CD14-positive monocyte (primary cell): ENCODE measurements around the gene ARL4C. TPM values are rescaled to one million over a fixed set of nuclear protein-coding genes. Genes with fewer than 3 reads are reported as not detected.

ENCODE experiments used
- DNase-seq, 3 donors: peaks; one replicate each; pipeline ENCODE4 v3.0.0-alpha.2; 2011 to 2022
- H2AFZ ChIP-seq: 2 replicates; pipeline ENCODE4 v1.6.0; 2012; ENCODE audit warnings: mild to moderate bottlenecking, low read depth, low read length, inconsistent platforms; ENCODE audit not compliant: insufficient read depth, poor library complexity, severe bottlenecking
- H3K27ac ChIP-seq, 2 donors: 1 replicate in 1 of 2; 2 replicates in 1 of 2; pipeline ENCODE4 v1.5.1; 2012 to 2013; ENCODE audit warnings: low read length in 2 of 2, control low read depth in 1 of 2, inconsistent platforms in 1 of 2, low read depth in 1 of 2, mild to moderate bottlenecking in 1 of 2
- H3K27me3 ChIP-seq, 2 donors: one replicate each; pipeline versions ENCODE4 v1.6.0 to v1.6.1; 2011 to 2013; ENCODE audit warnings: low read length in 2 of 2; ENCODE audit not compliant: control insufficient read depth in 2 of 2, insufficient read depth in 2 of 2
- H3K36me3 ChIP-seq, 2 donors: replicated peaks in 1 of 2; 1 replicate in 1 of 2; 2 replicates in 1 of 2; pipeline versions ENCODE4 v1.5.1 to v1.6.1; 2012 to 2013; ENCODE audit warnings: low read length in 2 of 2, control low read depth in 1 of 2, inconsistent platforms in 1 of 2, mild to moderate bottlenecking in 1 of 2; ENCODE audit not compliant: insufficient read depth in 2 of 2, control insufficient read depth in 1 of 2
- H3K4me1 ChIP-seq, 2 donors: 1 replicate in 1 of 2; 2 replicates in 1 of 2; pipeline versions ENCODE4 v1.5.1 to v1.6.1; 2012 to 2013; ENCODE audit warnings: low read length in 2 of 2, control low read depth in 1 of 2, inconsistent platforms in 1 of 2, mild to moderate bottlenecking in 1 of 2, moderate library complexity in 1 of 2; ENCODE audit not compliant: insufficient read depth in 2 of 2, control insufficient read depth in 1 of 2
- H3K4me2 ChIP-seq: replicated peaks from 2 replicates; pipeline ENCODE3; 2012; ENCODE audit warnings: low read length, moderate library complexity, mild to moderate bottlenecking; ENCODE audit not compliant: poor library complexity, severe bottlenecking; ENCODE audit errors: extremely low read depth
- H3K4me3 ChIP-seq, 3 experiments: fragments of 200-600 bp in 1 of 3; sonication (generic) in 1 of 3; replicated peaks in 1 of 3; 1 replicate in 2 of 3; 2 replicates in 1 of 3; pipeline ENCODE4 v1.5.1; 2011 to 2013; ENCODE audit warnings: low read length in 3 of 3, mild to moderate bottlenecking in 3 of 3, control low read depth in 2 of 3, low read depth in 2 of 3, inconsistent platforms in 1 of 3, moderate library complexity in 1 of 3
- H3K79me2 ChIP-seq: 2 replicates; pipeline ENCODE4 v1.6.0; 2012; ENCODE audit warnings: mild to moderate bottlenecking, control low read depth, inconsistent platforms, low read length, moderate library complexity; ENCODE audit not compliant: insufficient read depth
- H3K9ac ChIP-seq: 2 replicates; pipeline ENCODE4 v1.6.0; 2017; ENCODE audit warnings: low read length, mild to moderate bottlenecking; ENCODE audit not compliant: insufficient read depth, poor library complexity, severe bottlenecking
- H3K9me3 ChIP-seq, 2 donors: replicated peaks in 1 of 2; 1 replicate in 1 of 2; 2 replicates in 1 of 2; pipeline versions ENCODE4 v1.5.1 to v1.6.1; 2012 to 2013; ENCODE audit warnings: low read length in 2 of 2, control low read depth in 1 of 2; ENCODE audit not compliant: control insufficient read depth in 1 of 2, insufficient read depth in 1 of 2
- H4K20me1 ChIP-seq: 2 replicates; pipeline ENCODE4 v1.6.0; 2012; ENCODE audit warnings: mild to moderate bottlenecking, low read length, control low read depth, moderate library complexity; ENCODE audit not compliant: insufficient read depth
- H3K27ac Mint-ChIP-seq, 7 donors: one replicate each; pipeline ENCODE4 v1.8.0; 2020; ENCODE audit warnings: mild to moderate bottlenecking in 7 of 7, mixed read lengths in 7 of 7, moderate library complexity in 6 of 7, inconsistent platforms in 2 of 7
- H3K27me3 Mint-ChIP-seq, 3 donors: one replicate each; pipeline ENCODE4 v1.8.0; 2021 to 2022; ENCODE audit warnings: low read depth in 3 of 3, mild to moderate bottlenecking in 3 of 3, mixed read lengths in 3 of 3, moderate library complexity in 3 of 3, inconsistent platforms in 1 of 3
- H3K36me3 Mint-ChIP-seq, 2 donors: one replicate each; pipeline ENCODE4 v1.8.0; 2020; ENCODE audit warnings: mixed read lengths in 2 of 2, inconsistent platforms in 1 of 2, mild to moderate bottlenecking in 1 of 2
- H3K4me1 Mint-ChIP-seq: one replicate; pipeline ENCODE4 v1.8.0; 2020; ENCODE audit warnings: mild to moderate bottlenecking, mixed read lengths
- H3K4me3 Mint-ChIP-seq, 2 donors: one replicate each; pipeline ENCODE4 v1.8.0; 2020; ENCODE audit warnings: mild to moderate bottlenecking in 2 of 2, mixed read lengths in 2 of 2, moderate library complexity in 1 of 2
- H3K9me3 Mint-ChIP-seq, 7 donors: one replicate each; pipeline ENCODE4 v1.8.0; 2020 to 2022; ENCODE audit warnings: mixed read lengths in 7 of 7, mild to moderate bottlenecking in 6 of 7, moderate library complexity in 6 of 7, inconsistent platforms in 2 of 7
- CTCF ChIP-seq: fragments of 200-600 bp; IDR thresholded peaks from one replicate; pipeline ENCODE4 v1.8.0; 2022; ENCODE audit warnings: antibody characterized with exemption, mild to moderate bottlenecking
- WGBS: methylation state at CpG from one replicate; pipeline ENCODE4 v1.1.5; 2013; ENCODE audit warnings: missing lambda C conversion rate; ENCODE audit not compliant: insufficient coverage; 5-methylcytosine and 5-hydroxymethylcytosine counted together
- intact Hi-C, 2 donors: fragments of 100-400 bp; cut with micrococcal nuclease; formaldehyde crosslinking; loops; one replicate each; pipeline versions ENCODE4 v1.15.0 to v1.15.1; 2023
- polyA plus RNA-seq, 3 donors: library from polyadenylated mRNA; depleted of rRNA in 1 of 3; unstranded in 2 of 3; stranded (reverse) in 1 of 3; fragments of 300-500 nt in 2 of 3; fragments of >200 nt in 1 of 3; fragmentation: Illumina TruSeq in 2 of 3; gene quantifications; 1 replicate in 2 of 3; 2 replicates in 1 of 3; pipeline ENCODE4 v1.2.3, GENCODE V29; 2012 to 2021

Gene ARL4C
- polyA plus RNA-seq, 3 donors = 4.0 to 90.9 (median 6.4) TPM

- DNase-seq = no peak
- Mint-ChIP-seq H3K27me3 (peaks cover 31 to 36% (median 35%) of the 10 kb centered on the region in 3 donors), H3K27ac (peak overlapping the region in 1 of 7 donors; percentile 46), H3K4me1 (peaks cover 53% of the 10 kb centered on the region), H3K36me3 (peaks cover 5 to 23% of the 10 kb centered on the region in 2 donors), H3K9me3 (peaks cover 2 to 17% (median 7%) of the 10 kb centered on the region in 7 donors), H3K4me3 (peak overlapping the region; percentile 99)
- WGBS = no CpG with 5 or more reads among the region's 4 CpGs
- no peak overlapping the region for H2AFZ ChIP-seq
- H3K27ac ChIP-seq = no peak overlapping the region
- peaks cover 9 to 24% of the 10 kb centered on the region in 2 donors for H3K27me3 ChIP-seq
- peaks cover 39% of the 10 kb centered on the region for H4K20me1 ChIP-seq
- H3K36me3 ChIP-seq = no peaks in the 10 kb centered on the region
- H3K4me1 ChIP-seq = peaks cover 65 to 76% of the 10 kb centered on the region in 2 donors
- intact Hi-C loops = loop anchor here (5.0 to 10.0 kb wide), 3 partner anchors 66 to 639 kb away; partner anchors contain the start of gene HJURP (in 1 of the 2)
- H3K4me3 ChIP-seq = peak overlapping the region in 2 of 3 experiments; percentile 61 to 92
- peak overlapping the region; percentile 82 for H3K4me2 ChIP-seq
- no peak overlapping the region for H3K9ac ChIP-seq
- H3K79me2 ChIP-seq = peaks cover 47% of the 10 kb centered on the region
- no peaks in the 10 kb centered on the region for H3K9me3 ChIP-seq
- no peak for TF ChIP-seq CTCF
These were observed 3.1 kb downstream of the ARL4C start for GRCh38 chr2:234493796-234494195.

- Mint-ChIP-seq H3K9me3 (peaks cover 2 to 17% (median 7%) of the 10 kb centered on the region in 7 donors), H3K36me3 (peaks cover 5 to 23% of the 10 kb centered on the region in 2 donors), H3K4me1 (peaks cover 62% of the 10 kb centered on the region), H3K27ac (peak overlapping the region in 3 of 7 donors; percentile 41 to 72 (median 72)), H3K4me3 (peak overlapping the region; percentile 47 to 99), H3K27me3 (peaks cover 31 to 33% (median 31%) of the 10 kb centered on the region in 3 donors)
- H3K79me2 ChIP-seq = peaks cover 47% of the 10 kb centered on the region
- H3K27me3 ChIP-seq = peaks cover 9 to 24% of the 10 kb centered on the region in 2 donors
- H4K20me1 ChIP-seq = peaks cover 39% of the 10 kb centered on the region
- H2AFZ ChIP-seq = no peak overlapping the region
- no peak overlapping the region for H3K9ac ChIP-seq
- 82% methylated on average over 8 of the region's 10 CpGs for WGBS
- TF ChIP-seq CTCF = no peak
- peak overlapping the region; percentile 82 for H3K4me2 ChIP-seq
- intact Hi-C loops = loop anchor here (5.0 to 10.0 kb wide), 3 partner anchors 66 to 638 kb away; partner anchors contain the start of gene HJURP (in 1 of the 2)
- no peak for DNase-seq
- peak overlapping the region in 2 of 3 experiments; percentile 8 to 92 for H3K4me3 ChIP-seq
- H3K27ac ChIP-seq = no peak overlapping the region
- no peaks in the 10 kb centered on the region for H3K9me3 ChIP-seq
- no peaks in the 10 kb centered on the region for H3K36me3 ChIP-seq
- H3K4me1 ChIP-seq = peaks cover 74 to 85% of the 10 kb centered on the region in 2 donors
These were observed 4.0 kb downstream of the ARL4C start for GRCh38 chr2:234492717-234493485.
